H9 (cell line): ENCODE results near the gene UGT1A6. TPM values are rescaled to one million over a fixed set of nuclear protein-coding genes. Genes with fewer than 3 reads are reported as not detected.

Experiments used
- DNase-seq: peaks from one replicate; pipeline ENCODE4 v3.0.0-alpha.2; 2017
- H2AFZ ChIP-seq: one replicate; pipeline ENCODE4 v1.6.1; 2013; ENCODE audit warnings: mild to moderate bottlenecking, low read length, control low read depth, moderate library complexity
- H2AK5ac ChIP-seq: 2 replicates; pipeline ENCODE4 v1.6.1; 2013; ENCODE audit warnings: low read length, control low read depth, mixed read lengths; ENCODE audit not compliant: insufficient read length
- H2BK120ac ChIP-seq: one replicate; pipeline ENCODE4 v1.6.1; 2013; ENCODE audit warnings: low read depth, mild to moderate bottlenecking, low read length, control low read depth, inconsistent platforms; ENCODE audit not compliant: poor library complexity, severe bottlenecking
- H2BK12ac ChIP-seq: 2 replicates; pipeline ENCODE4 v1.6.1; 2013; ENCODE audit warnings: low read length, control low read depth, mixed read lengths, low read depth; ENCODE audit not compliant: insufficient read length
- H2BK15ac ChIP-seq: 2 replicates; pipeline ENCODE4 v1.6.1; 2013; ENCODE audit warnings: low read depth, low read length, control low read depth
- H2BK20ac ChIP-seq: one replicate; pipeline ENCODE4 v1.6.1; 2013; ENCODE audit warnings: low read depth, mild to moderate bottlenecking, low read length, control low read depth, inconsistent platforms; ENCODE audit not compliant: poor library complexity, severe bottlenecking
- H2BK5ac ChIP-seq: 2 replicates; pipeline ENCODE4 v1.6.1; 2013; ENCODE audit warnings: low read length, control low read depth, mixed read lengths; ENCODE audit not compliant: insufficient read length
- H3K14ac ChIP-seq: 2 replicates; pipeline ENCODE4 v1.6.1; 2013; ENCODE audit warnings: low read length, control low read depth; ENCODE audit not compliant: insufficient read depth
- H3K18ac ChIP-seq: 2 replicates; pipeline ENCODE4 v1.6.1; 2013; ENCODE audit warnings: low read depth, mild to moderate bottlenecking, mixed read lengths, low read length, control low read depth; ENCODE audit not compliant: insufficient read length
- H3K23ac ChIP-seq: 2 replicates; pipeline ENCODE4 v1.6.1; 2013; ENCODE audit warnings: low read length, control low read depth, mixed read lengths, low read depth; ENCODE audit not compliant: insufficient read length
- H3K23me2 ChIP-seq: 2 replicates; pipeline ENCODE4 v1.6.1; 2013; ENCODE audit warnings: low read depth, mild to moderate bottlenecking, mixed read lengths, low read length, control low read depth; ENCODE audit not compliant: insufficient read length, poor library complexity, severe bottlenecking
- H3K27ac ChIP-seq: 2 replicates; pipeline ENCODE4 v1.5.1; 2013; ENCODE audit warnings: low read length, control low read depth, mixed read lengths, low read depth; ENCODE audit not compliant: insufficient read length
- H3K27me3 ChIP-seq: 2 replicates; pipeline ENCODE4 v1.6.1; 2013; ENCODE audit warnings: low read length, control low read depth, inconsistent platforms; ENCODE audit not compliant: insufficient read depth
- H3K4ac ChIP-seq: 2 replicates; pipeline ENCODE4 v1.6.1; 2013; ENCODE audit warnings: low read depth, mild to moderate bottlenecking, control low read depth, inconsistent platforms, low read length, moderate library complexity
- H3K4me1 ChIP-seq: 2 replicates; pipeline ENCODE4 v1.6.1; 2013; ENCODE audit warnings: low read length, control low read depth, inconsistent platforms; ENCODE audit not compliant: insufficient read depth
- H3K4me2 ChIP-seq: 2 replicates; pipeline ENCODE4 v1.6.1; 2013; ENCODE audit warnings: low read length, control low read depth, mixed read lengths; ENCODE audit not compliant: insufficient read length, insufficient read depth
- H3K56ac ChIP-seq: 2 replicates; pipeline ENCODE4 v1.6.1; 2013; ENCODE audit warnings: low read depth, mild to moderate bottlenecking, mixed read lengths, low read length, control low read depth; ENCODE audit not compliant: insufficient read length
- H3K79me1 ChIP-seq: 2 replicates; pipeline ENCODE4 v1.6.1; 2013; ENCODE audit warnings: low read depth, mild to moderate bottlenecking, moderate library complexity, low read length, control low read depth, inconsistent platforms; ENCODE audit not compliant: insufficient read depth, poor library complexity, severe bottlenecking
- H3K79me2 ChIP-seq: 2 replicates; pipeline ENCODE4 v1.6.1; 2013; ENCODE audit warnings: low read length, control low read depth, inconsistent platforms; ENCODE audit not compliant: insufficient read depth
- H3K9ac ChIP-seq: 2 replicates; pipeline ENCODE4 v1.6.1; 2013; ENCODE audit warnings: low read length, control low read depth, mixed read lengths; ENCODE audit not compliant: insufficient read length; ENCODE audit errors: extremely low read depth
- H3K9me3 ChIP-seq: one replicate; pipeline ENCODE4 v1.6.1; 2013; ENCODE audit warnings: low read depth, low read length, inconsistent platforms; ENCODE audit not compliant: control insufficient read depth
- H3T11ph ChIP-seq: one replicate; pipeline ENCODE4 v1.6.1; 2013; ENCODE audit warnings: mild to moderate bottlenecking, low read length, control low read depth, inconsistent platforms
- H4K20me1 ChIP-seq: one replicate; pipeline ENCODE4 v1.6.1; 2013; ENCODE audit not compliant: control insufficient read depth, insufficient read length, insufficient read depth
- H4K5ac ChIP-seq: 2 replicates; pipeline ENCODE4 v1.6.1; 2013; ENCODE audit warnings: low read depth, mild to moderate bottlenecking, mixed read lengths, low read length, control low read depth; ENCODE audit not compliant: insufficient read length
- H4K8ac ChIP-seq: replicated peaks from 2 replicates; pipeline ENCODE4 v1.6.1; 2013; ENCODE audit warnings: low read length, control low read depth, mixed read lengths, low read depth; ENCODE audit not compliant: insufficient read length
- H4K91ac ChIP-seq: 2 replicates; pipeline ENCODE4 v1.6.1; 2013; ENCODE audit warnings: low read depth, mild to moderate bottlenecking, moderate library complexity, mixed read lengths, low read length, control low read depth; ENCODE audit not compliant: insufficient read length
- H3K27ac Mint-ChIP-seq, 3 experiments: 2 replicates in 2 of 3; 3 replicates in 1 of 3; pipeline ENCODE4 v1.8.0; 2020 to 2021; ENCODE audit warnings: mixed read lengths in 3 of 3, mild to moderate bottlenecking in 1 of 3, moderate library complexity in 1 of 3
- H3K27me3 Mint-ChIP-seq: 2 replicates; pipeline ENCODE4 v1.8.0; 2021; ENCODE audit warnings: low read depth, mild to moderate bottlenecking, moderate library complexity, mixed read lengths
- H3K36me3 Mint-ChIP-seq, 3 experiments: 2 replicates in 2 of 3; 3 replicates in 1 of 3; pipeline ENCODE4 v1.8.0; 2020 to 2021; ENCODE audit warnings: low read depth in 3 of 3, mixed read lengths in 3 of 3; ENCODE audit not compliant: insufficient read depth in 1 of 3
- H3K4me1 Mint-ChIP-seq, 2 experiments: 2 replicates each; pipeline ENCODE4 v1.8.0; 2020; ENCODE audit warnings: mixed read lengths in 2 of 2
- H3K4me3 Mint-ChIP-seq, 2 experiments: 2 replicates in 1 of 2; 3 replicates in 1 of 2; pipeline ENCODE4 v1.8.0; 2020 to 2021; ENCODE audit warnings: mild to moderate bottlenecking in 2 of 2, mixed read lengths in 2 of 2, moderate library complexity in 1 of 2
- H3K9me3 Mint-ChIP-seq, 2 experiments: 2 replicates in 1 of 2; 3 replicates in 1 of 2; pipeline ENCODE4 v1.8.0; 2020; ENCODE audit warnings: mild to moderate bottlenecking in 2 of 2, mixed read lengths in 2 of 2, moderate library complexity in 1 of 2
- WGBS: extraction: QIAGEN DNeasy Blood & Tissue Kit; methylation state at CpG from one replicate; pipeline ENCODE4 v1.1.7; 2013; ENCODE audit warnings: missing lambda C conversion rate, low lambda C conversion rate, mixed read lengths; ENCODE audit not compliant: insufficient read length; ENCODE audit errors: extremely low coverage; 5-methylcytosine and 5-hydroxymethylcytosine counted together
- total RNA-seq: library from RNA; stranded (reverse); gene quantifications from 2 replicates; pipeline ENCODE4 v1.2.1, GENCODE V29; 2021
- TF ChIP-seq, protein P1 (sequence below): fragments of 200-600 bp; sonication (generic); conservative IDR thresholded peaks from 3 replicates; pipeline ENCODE4 v1.8.0; 2021; ENCODE audit warnings: antibody characterized with exemption, mild to moderate bottlenecking

Gene UGT1A6
- total RNA-seq, 1 experiment from 2014 or later: not detected

- Mint-ChIP-seq H3K4me1 (peaks cover 7% of the 10 kb centered on the region in 2 experiments), H3K27me3 (peaks cover 12% of the 10 kb centered on the region), H3K9me3 (no peaks in the 10 kb centered on the region), H3K4me3 (no peak within 1 kb of the TSS), H3K36me3 (no peaks in the 10 kb centered on the region), H3K27ac (no peak within 1 kb of the TSS)
- H3T11ph ChIP-seq: no peak within 1 kb of the TSS
- no peak within 1 kb of the TSS for H4K5ac ChIP-seq
- H3K9me3 ChIP-seq: no peaks in the 10 kb centered on the region
- H2BK15ac ChIP-seq: no peak within 1 kb of the TSS
- H3K23me2 ChIP-seq: no peaks in the 10 kb centered on the region
- no peak within 1 kb of the TSS for H2BK20ac ChIP-seq
- no peak within 1 kb of the TSS for H3K27ac ChIP-seq
- DNase-seq: no peak
- H2BK12ac ChIP-seq: no peak within 1 kb of the TSS
- no peaks in the 10 kb centered on the region for H3K79me2 ChIP-seq
- no peak within 1 kb of the TSS for H2BK120ac ChIP-seq
- WGBS: no CpG with 5 or more reads among the region's 14 CpGs
- H3K14ac ChIP-seq: no peak within 1 kb of the TSS; the same call in 1 of the 2 replicates
- no peaks in the 10 kb centered on the region for H3K27me3 ChIP-seq
- H3K4ac ChIP-seq: no peak within 1 kb of the TSS
- H2AFZ ChIP-seq: no peak within 1 kb of the TSS
- no peak within 1 kb of the TSS for H3K23ac ChIP-seq
- H3K4me2 ChIP-seq: no peak within 1 kb of the TSS
- no peak within 1 kb of the TSS for H2BK5ac ChIP-seq
- H3K56ac ChIP-seq: no peak within 1 kb of the TSS
- H4K8ac ChIP-seq: no peak within 1 kb of the TSS
- no peak within 1 kb of the TSS for H3K9ac ChIP-seq
- H3K79me1 ChIP-seq: no peaks in the 10 kb centered on the region
- no peak within 1 kb of the TSS for H2AK5ac ChIP-seq
- no peaks in the 10 kb centered on the region for H4K20me1 ChIP-seq
- no peak within 1 kb of the TSS for H4K91ac ChIP-seq
- TF ChIP-seq, protein P1, sequence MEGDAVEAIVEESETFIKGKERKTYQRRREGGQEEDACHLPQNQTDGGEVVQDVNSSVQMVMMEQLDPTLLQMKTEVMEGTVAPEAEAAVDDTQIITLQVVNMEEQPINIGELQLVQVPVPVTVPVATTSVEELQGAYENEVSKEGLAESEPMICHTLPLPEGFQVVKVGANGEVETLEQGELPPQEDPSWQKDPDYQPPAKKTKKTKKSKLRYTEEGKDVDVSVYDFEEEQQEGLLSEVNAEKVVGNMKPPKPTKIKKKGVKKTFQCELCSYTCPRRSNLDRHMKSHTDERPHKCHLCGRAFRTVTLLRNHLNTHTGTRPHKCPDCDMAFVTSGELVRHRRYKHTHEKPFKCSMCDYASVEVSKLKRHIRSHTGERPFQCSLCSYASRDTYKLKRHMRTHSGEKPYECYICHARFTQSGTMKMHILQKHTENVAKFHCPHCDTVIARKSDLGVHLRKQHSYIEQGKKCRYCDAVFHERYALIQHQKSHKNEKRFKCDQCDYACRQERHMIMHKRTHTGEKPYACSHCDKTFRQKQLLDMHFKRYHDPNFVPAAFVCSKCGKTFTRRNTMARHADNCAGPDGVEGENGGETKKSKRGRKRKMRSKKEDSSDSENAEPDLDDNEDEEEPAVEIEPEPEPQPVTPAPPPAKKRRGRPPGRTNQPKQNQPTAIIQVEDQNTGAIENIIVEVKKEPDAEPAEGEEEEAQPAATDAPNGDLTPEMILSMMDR: no peak
- no peaks in the 10 kb centered on the region for H3K4me1 ChIP-seq
- H3K18ac ChIP-seq: no peak within 1 kb of the TSS
Measured at GRCh38 chr2:233712611-233713261, 20.0 kb downstream of the UGT1A6 start, which contains the start of gene UGT1A5. Gene UGT1A5, plus strand, starts transcription at chr2:233712907. Its CDS starts 85 bp downstream, at chr2:233712992.
